Measurements from ENCODE around the gene SSH3.

DNA sequence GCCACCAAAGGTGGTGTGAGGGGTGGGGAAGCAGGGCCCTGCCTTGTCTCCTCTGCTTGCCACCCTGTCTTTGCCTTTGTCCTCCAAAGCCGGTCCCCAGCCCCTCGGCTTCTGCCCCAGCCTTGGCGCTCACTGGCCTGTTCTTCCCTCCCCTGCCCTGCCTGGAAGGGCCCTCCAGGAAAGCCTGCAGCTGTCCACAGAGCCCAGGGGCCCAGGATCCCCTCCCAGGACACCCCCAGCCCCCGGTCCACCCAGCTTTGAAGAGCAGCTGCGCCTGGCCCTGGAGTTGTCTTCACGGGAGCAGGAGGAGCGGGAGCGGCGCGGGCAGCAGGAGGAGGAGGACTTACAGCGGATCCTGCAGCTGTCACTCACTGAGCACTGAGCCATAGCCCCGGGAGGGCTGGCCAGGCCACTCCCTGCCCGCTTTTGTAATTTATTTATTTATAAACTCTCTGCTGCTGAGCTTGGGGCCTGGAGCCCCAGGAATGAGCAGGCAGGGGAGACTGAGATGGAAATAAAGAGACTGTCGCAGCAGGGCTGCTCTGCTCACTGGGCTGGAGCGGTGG is 1.3 kb upstream of the SSH3 start:
- no peak for TF ChIP-seq CTCF (IDR thresholded peaks at IDR 0.05)
- TF ChIP-seq POLR2A (IDR thresholded peaks at IDR 0.05) = peak in 1 of 4 donors; percentile 44
- no peak for TF ChIP-seq EP300 (IDR thresholded peaks at IDR 0.05)

All from upper lobe of left lung (tissue), 4 donors.